LNCAP (cell line): ENCODE data around the gene BCR.

Experiments
- TF ChIP-seq, protein P1 (sequence below): fragments of 450-650 bp; IDR thresholded peaks from 2 replicates; pipeline ENCODE4 v1.5.1; 2017; ENCODE audit warnings: mild to moderate bottlenecking

BCR gene

DNA sequence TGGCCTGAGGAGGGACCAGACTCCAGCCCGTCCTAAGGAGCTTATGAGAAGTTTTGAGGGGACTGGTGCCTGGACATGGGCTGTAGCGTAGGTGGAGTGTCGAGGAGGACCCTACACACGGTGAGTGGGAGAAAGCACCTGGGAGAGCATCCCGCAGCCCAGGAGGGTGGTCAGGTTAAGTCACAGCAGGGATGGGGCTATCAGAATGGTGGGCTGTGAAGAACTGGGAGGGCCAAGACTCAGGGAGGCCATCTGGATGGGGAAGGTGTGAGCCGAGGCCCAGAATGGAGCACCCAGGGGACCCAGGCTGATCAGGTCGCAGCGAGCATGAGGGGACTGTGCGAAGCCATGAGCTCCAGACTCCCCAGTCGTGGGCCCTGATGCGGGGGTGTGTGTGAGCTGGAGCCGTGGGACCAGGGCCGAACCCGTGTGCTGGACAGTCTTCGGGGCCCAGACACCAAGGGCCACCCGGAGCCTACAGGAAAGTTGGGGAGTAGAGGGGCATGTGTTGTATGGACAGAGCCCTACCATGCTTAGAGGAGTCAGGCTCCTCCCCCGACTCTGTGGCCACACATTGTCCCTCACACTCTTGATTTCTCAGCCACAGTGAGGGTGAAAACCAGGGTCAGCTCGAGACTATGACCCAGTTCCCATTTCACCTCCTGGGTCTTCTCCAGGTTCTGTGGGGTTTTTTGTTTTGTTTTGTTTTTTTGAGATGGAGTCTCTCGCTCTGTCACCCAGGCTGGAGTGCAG is 54.3 kb downstream of the BCR start:
- TF ChIP-seq, protein P1, sequence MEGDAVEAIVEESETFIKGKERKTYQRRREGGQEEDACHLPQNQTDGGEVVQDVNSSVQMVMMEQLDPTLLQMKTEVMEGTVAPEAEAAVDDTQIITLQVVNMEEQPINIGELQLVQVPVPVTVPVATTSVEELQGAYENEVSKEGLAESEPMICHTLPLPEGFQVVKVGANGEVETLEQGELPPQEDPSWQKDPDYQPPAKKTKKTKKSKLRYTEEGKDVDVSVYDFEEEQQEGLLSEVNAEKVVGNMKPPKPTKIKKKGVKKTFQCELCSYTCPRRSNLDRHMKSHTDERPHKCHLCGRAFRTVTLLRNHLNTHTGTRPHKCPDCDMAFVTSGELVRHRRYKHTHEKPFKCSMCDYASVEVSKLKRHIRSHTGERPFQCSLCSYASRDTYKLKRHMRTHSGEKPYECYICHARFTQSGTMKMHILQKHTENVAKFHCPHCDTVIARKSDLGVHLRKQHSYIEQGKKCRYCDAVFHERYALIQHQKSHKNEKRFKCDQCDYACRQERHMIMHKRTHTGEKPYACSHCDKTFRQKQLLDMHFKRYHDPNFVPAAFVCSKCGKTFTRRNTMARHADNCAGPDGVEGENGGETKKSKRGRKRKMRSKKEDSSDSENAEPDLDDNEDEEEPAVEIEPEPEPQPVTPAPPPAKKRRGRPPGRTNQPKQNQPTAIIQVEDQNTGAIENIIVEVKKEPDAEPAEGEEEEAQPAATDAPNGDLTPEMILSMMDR: no peak

DNA sequence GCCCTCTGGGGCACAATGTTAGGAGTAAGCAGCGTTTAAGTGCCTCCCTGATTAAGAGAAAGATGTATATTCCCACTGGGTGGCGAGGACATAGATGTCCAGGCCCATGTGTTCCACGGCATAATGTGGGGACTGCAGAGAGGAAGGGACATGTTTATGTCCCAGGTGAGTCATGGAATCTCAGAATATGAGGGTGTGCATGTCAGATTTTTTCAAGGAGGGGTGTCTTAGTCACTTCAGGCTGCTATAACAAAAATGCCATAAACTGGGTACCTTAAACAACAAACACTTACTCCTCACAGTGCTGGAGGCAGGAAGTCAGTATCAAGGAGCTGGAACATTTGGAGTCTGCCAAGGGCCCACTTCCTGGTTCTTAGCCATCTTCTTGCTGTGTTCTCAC is 55.1 kb downstream of the BCR start:
- TF ChIP-seq, protein P1: no peak

DNA sequence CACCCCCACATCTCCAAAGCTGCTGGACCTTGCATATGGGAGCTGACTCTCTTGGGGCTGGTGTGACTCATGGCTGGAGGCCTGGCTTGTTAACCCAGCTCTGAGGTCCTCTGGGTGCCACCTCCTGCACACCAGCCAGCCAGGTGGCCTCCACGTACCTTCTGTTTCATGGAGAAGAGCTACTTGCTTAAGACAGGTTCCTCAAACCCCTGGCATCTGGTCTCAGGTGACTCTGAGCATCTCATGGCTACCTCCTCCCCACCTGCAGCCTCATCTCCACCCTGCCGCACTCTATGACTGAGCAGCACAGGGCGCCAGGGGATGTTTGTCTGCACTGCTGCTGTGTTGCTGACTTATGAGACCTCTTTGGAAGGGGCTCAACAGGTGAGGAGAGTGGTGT is 55.7 kb downstream of the BCR start:
- TF ChIP-seq, protein P1: no peak

DNA sequence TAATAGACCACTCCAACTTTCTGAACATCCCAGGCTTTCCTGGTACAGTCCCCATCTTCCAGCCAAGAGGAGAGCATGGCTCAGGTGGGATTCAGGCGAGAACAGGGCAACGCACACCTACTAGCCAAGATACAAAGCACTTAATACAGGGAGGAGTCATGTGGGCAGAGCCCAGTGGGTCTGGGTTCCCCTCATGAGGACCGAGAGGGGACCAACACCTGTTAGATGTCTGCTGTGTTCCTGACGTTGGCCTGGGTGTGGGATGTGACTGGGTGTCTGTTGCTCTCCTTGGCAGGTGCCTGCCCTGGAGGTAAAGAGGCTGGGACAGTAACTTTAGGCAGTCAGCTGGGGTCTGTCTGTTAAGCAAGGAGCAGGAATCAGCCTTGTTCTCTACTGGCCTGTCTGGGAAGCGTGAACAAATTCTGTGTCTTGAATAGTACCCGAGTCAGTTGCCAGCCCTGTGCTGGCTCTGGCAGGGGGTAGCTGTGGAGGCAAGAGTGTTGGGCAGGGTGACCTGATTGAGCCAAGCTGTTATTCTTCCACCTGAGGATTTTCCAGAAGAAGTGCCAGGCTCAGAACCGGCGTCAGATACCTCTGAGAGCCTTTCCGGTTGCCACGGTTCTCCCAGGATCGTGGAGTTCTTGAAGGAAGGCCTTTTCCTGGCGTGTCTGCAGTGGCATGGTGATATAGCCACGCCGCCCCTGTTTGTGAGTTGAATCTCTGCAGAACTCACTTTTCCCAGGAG is 56.3 kb downstream of the BCR start:
- TF ChIP-seq, protein P1: no peak

DNA sequence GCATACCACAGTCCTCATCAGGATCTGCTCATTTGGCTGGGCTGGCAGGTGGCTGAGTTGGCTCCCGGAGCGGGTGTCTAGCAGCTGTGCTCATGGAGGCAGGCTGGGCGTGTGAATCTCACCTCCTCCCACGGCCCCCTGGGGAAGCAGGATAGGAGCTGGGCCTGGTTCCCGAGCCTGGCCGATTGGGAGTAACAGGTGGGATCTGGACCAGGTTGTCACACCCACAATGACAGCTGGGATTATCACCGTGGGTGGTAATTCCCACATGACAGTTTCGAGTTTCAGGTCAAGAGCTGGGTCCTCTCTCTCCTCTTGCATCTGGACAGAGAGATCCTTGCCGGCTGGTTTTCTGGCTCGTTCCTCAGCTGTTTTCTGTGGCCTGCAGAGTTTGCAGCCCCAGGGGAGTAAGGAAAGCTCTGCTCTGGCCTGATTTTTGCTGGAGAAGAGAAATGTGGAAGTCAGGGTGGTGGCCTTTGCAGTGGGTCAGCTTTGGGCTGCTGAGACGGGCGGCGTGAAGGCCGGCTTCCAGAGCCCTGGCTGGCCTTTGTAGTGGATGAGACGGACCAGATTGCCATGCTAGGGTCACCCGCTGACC is 57.0 kb downstream of the BCR start:
- TF ChIP-seq, protein P1: no peak

DNA sequence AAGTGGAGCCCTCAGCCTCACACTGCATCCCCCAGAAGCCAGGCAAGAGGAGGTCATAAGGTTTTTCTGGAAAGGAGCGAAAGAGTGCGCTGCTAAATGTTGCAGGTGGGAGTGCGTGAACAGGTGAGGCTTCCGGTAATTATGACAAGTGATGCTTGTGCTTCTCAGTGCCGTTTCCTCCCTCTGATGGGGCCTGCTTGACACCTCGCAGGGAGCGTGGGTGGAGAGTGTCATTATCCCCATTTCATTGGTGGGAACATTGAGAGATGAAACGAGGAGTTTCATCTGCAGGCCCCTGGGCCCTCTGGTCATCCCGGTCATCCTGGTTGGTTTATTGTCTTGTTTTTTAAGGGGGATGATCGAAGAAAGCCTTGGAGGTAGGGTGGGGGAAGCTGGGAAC is 57.5 kb downstream of the BCR start:
- TF ChIP-seq, protein P1: no peak

DNA sequence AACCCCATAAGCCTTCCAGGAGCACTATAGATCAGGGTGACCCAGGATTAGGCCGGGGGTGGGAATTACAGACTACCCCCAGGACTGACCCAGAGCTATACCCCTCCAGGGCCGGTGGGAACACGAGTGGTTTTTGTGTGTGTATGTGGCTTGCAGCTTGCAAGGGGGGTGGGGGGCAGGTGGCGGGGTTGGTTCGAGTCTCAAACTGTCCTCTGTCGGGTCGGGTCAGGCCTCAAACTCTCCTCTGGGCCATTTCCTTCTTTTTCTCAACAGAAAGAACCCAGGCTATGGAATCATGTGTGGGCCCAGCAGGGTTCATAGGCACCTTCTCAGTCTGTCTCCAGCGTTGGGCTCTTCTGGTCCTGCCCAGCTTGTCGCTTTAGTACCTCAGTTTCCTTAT is 58.4 kb downstream of the BCR start:
- TF ChIP-seq, protein P1: no peak
